Measurements from ENCODE around the gene ZBTB9. TPM values are rescaled to one million over a fixed set of nuclear protein-coding genes. Genes with fewer than 3 reads are reported as not detected.

The ZBTB9 gene
- total and polyA plus RNA-seq, 4 donors, result 1.1 to 3.4 (median 2.3) TPM

DNA sequence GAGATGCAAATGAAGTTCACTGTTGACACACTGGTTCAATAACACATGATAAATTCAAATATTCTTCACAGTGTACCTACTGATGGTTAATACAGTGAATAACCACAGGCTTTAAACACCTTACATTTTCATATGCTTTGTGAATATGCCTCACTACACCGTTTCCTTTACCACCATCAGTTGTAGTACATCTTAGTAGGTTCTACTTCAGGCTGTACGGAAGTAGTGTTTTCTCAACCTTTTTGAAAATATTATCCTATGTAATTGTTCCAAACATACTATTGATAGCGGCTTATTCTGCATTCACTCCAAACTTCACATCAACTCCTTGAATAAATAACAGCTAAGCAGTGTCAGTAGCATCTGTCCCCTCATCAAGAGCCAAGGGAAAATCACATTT lies 15.3 kb downstream of the ZBTB9 start:
- H3K4me1 ChIP-seq (ENCODE audit: control insufficient read depth in 4 of 4, insufficient read depth in 4 of 4, low read length in 3 of 4), result no peaks in the 10 kb centered on the region

DNA sequence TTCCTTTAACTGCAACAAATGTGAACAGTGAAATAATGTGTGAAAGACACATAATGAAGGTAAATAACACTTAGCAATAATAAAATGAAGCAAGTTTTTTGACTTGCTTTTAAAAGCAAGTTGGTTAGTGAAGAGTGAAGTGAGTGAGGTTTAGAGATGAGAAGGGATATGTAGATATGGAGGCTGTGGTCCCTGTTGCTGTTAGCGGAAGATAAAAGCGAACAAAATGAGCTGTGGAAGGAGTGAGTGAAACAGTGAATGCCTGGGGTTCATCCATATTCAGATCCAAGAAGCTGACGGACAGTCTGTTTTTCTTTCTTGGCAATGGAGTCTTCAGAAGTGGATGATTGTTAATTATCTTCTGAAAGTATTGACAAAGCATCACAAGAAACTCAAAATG lies 23.5 kb downstream of the ZBTB9 start:
- no peaks in the 10 kb centered on the region for H3K4me1 ChIP-seq (ENCODE audit: control insufficient read depth in 4 of 4, insufficient read depth in 4 of 4, low read length in 3 of 4)
- no peak overlapping the region for H3K9ac ChIP-seq (ENCODE audit: low read depth in 1 of 2, low read length in 2 of 2)
- TF ChIP-seq FOXA1 (IDR thresholded peaks at IDR 0.05) (no peak), JUND (IDR thresholded peaks at IDR 0.05) (no peak), SP1 (IDR thresholded peaks at IDR 0.05) (no peak), RAD21 (IDR thresholded peaks at IDR 0.05) (no peak), HNF4A (conservative IDR thresholded peaks at IDR 0.05) (no peak), NR2F2 (IDR thresholded peaks at IDR 0.05) (no peak), RXRA (IDR thresholded peaks at IDR 0.05) (no peak), EGR1 (IDR thresholded peaks at IDR 0.05; ENCODE audit: low read depth in 2 of 2) (no peak), YY1 (IDR thresholded peaks at IDR 0.05) (no peak), HNF4G (IDR thresholded peaks at IDR 0.05) (no peak), FOXA2 (IDR thresholded peaks at IDR 0.05) (no peak)
- TF ChIP-seq, protein P1, sequence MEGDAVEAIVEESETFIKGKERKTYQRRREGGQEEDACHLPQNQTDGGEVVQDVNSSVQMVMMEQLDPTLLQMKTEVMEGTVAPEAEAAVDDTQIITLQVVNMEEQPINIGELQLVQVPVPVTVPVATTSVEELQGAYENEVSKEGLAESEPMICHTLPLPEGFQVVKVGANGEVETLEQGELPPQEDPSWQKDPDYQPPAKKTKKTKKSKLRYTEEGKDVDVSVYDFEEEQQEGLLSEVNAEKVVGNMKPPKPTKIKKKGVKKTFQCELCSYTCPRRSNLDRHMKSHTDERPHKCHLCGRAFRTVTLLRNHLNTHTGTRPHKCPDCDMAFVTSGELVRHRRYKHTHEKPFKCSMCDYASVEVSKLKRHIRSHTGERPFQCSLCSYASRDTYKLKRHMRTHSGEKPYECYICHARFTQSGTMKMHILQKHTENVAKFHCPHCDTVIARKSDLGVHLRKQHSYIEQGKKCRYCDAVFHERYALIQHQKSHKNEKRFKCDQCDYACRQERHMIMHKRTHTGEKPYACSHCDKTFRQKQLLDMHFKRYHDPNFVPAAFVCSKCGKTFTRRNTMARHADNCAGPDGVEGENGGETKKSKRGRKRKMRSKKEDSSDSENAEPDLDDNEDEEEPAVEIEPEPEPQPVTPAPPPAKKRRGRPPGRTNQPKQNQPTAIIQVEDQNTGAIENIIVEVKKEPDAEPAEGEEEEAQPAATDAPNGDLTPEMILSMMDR (IDR thresholded peaks at IDR 0.05; ENCODE audit: low read depth, low read length, missing input control), result no peak
- TF ChIP-seq, protein P2, sequence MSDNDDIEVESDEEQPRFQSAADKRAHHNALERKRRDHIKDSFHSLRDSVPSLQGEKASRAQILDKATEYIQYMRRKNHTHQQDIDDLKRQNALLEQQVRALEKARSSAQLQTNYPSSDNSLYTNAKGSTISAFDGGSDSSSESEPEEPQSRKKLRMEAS (IDR thresholded peaks at IDR 0.05), result no peak
- TF ChIP-seq, protein P3, sequence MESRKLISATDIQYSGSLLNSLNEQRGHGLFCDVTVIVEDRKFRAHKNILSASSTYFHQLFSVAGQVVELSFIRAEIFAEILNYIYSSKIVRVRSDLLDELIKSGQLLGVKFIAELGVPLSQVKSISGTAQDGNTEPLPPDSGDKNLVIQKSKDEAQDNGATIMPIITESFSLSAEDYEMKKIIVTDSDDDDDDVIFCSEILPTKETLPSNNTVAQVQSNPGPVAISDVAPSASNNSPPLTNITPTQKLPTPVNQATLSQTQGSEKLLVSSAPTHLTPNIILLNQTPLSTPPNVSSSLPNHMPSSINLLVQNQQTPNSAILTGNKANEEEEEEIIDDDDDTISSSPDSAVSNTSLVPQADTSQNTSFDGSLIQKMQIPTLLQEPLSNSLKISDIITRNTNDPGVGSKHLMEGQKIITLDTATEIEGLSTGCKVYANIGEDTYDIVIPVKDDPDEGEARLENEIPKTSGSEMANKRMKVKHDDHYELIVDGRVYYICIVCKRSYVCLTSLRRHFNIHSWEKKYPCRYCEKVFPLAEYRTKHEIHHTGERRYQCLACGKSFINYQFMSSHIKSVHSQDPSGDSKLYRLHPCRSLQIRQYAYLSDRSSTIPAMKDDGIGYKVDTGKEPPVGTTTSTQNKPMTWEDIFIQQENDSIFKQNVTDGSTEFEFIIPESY (IDR thresholded peaks at IDR 0.05), result no peak
- TF ChIP-seq, protein P4, sequence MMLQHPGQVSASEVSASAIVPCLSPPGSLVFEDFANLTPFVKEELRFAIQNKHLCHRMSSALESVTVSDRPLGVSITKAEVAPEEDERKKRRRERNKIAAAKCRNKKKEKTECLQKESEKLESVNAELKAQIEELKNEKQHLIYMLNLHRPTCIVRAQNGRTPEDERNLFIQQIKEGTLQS (IDR thresholded peaks at IDR 0.05), result no peak
- no peaks in the 10 kb centered on the region for H3K27me3 ChIP-seq (ENCODE audit: control insufficient read depth in 4 of 4, insufficient read depth in 4 of 4, low read length in 3 of 4)
- H3K9me3 ChIP-seq (ENCODE audit: control insufficient read depth in 4 of 4, low read length in 3 of 4), result no peaks in the 10 kb centered on the region
- no peak for DNase-seq (ENCODE audit: low spot score)
- 73% methylated on average over 3 of the region's 3 CpGs for WGBS
- H3K27ac ChIP-seq (ENCODE audit: low read depth in 1 of 2, low read length in 2 of 2), result no peak overlapping the region
- H3K4me3 ChIP-seq (ENCODE audit: low read depth in 1 of 3, low read length in 3 of 3), result no peak overlapping the region
- H3K36me3 ChIP-seq (ENCODE audit: control insufficient read depth in 4 of 4, insufficient read depth in 3 of 4, low read depth in 1 of 4, low read length in 3 of 4), result no peaks in the 10 kb centered on the region

More for the DNA sequence above, 15.3 kb downstream of the ZBTB9 start:
- H3K27me3 ChIP-seq (ENCODE audit: control insufficient read depth in 4 of 4, insufficient read depth in 4 of 4, low read length in 3 of 4), result no peaks in the 10 kb centered on the region
- H3K36me3 ChIP-seq (ENCODE audit: control insufficient read depth in 4 of 4, insufficient read depth in 3 of 4, low read depth in 1 of 4, low read length in 3 of 4), result no peaks in the 10 kb centered on the region
- no peak overlapping the region for H3K9ac ChIP-seq (ENCODE audit: low read depth in 1 of 2, low read length in 2 of 2)
- WGBS, result 82% methylated on average over 3 of the region's 3 CpGs
- no peak overlapping the region for H3K4me3 ChIP-seq (ENCODE audit: low read depth in 1 of 3, low read length in 3 of 3)
- H3K27ac ChIP-seq (ENCODE audit: low read depth in 1 of 2, low read length in 2 of 2), result no peak overlapping the region
- H3K9me3 ChIP-seq (ENCODE audit: control insufficient read depth in 4 of 4, low read length in 3 of 4), result no peaks in the 10 kb centered on the region
- no peak for TF ChIP-seq HNF4G (IDR thresholded peaks at IDR 0.05)
- TF ChIP-seq, protein P5, sequence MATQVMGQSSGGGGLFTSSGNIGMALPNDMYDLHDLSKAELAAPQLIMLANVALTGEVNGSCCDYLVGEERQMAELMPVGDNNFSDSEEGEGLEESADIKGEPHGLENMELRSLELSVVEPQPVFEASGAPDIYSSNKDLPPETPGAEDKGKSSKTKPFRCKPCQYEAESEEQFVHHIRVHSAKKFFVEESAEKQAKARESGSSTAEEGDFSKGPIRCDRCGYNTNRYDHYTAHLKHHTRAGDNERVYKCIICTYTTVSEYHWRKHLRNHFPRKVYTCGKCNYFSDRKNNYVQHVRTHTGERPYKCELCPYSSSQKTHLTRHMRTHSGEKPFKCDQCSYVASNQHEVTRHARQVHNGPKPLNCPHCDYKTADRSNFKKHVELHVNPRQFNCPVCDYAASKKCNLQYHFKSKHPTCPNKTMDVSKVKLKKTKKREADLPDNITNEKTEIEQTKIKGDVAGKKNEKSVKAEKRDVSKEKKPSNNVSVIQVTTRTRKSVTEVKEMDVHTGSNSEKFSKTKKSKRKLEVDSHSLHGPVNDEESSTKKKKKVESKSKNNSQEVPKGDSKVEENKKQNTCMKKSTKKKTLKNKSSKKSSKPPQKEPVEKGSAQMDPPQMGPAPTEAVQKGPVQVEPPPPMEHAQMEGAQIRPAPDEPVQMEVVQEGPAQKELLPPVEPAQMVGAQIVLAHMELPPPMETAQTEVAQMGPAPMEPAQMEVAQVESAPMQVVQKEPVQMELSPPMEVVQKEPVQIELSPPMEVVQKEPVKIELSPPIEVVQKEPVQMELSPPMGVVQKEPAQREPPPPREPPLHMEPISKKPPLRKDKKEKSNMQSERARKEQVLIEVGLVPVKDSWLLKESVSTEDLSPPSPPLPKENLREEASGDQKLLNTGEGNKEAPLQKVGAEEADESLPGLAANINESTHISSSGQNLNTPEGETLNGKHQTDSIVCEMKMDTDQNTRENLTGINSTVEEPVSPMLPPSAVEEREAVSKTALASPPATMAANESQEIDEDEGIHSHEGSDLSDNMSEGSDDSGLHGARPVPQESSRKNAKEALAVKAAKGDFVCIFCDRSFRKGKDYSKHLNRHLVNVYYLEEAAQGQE (IDR thresholded peaks at IDR 0.05), result no peak
- TF ChIP-seq HNF4A (conservative IDR thresholded peaks at IDR 0.05), result no peak
- TF ChIP-seq NR2F2 (IDR thresholded peaks at IDR 0.05), result no peak
- TF ChIP-seq, protein P4 (IDR thresholded peaks at IDR 0.05), result no peak
- TF ChIP-seq, protein P3 (IDR thresholded peaks at IDR 0.05), result no peak
- no peak for TF ChIP-seq EGR1 (IDR thresholded peaks at IDR 0.05; ENCODE audit: low read depth in 2 of 2)
- no peak for TF ChIP-seq SP1 (IDR thresholded peaks at IDR 0.05)
- no peak for TF ChIP-seq GABPA (IDR thresholded peaks at IDR 0.05 in 1 of 2, conservative IDR thresholded peaks at IDR 0.05 in 1 of 2)
- TF ChIP-seq FOXA1 (IDR thresholded peaks at IDR 0.05), result no peak
- TF ChIP-seq TAF1 (conservative IDR thresholded peaks at IDR 0.05), result no peak
- no peak for TF ChIP-seq YY1 (IDR thresholded peaks at IDR 0.05)
- no peak for DNase-seq (ENCODE audit: low spot score)
